ENCODE data around the gene GLRA1. TPM values are rescaled to one million over a fixed set of nuclear protein-coding genes. Genes with fewer than 3 reads are reported as not detected.
"Not testable (repeated sequence)": the region's sequence is repeated elsewhere in the genome, so short reads cannot be mapped to it uniquely, and the experiment has no call there.

GLRA1 gene
- total RNA-seq, 2 donors from 2014 or later = not detected

- no peaks in the 10 kb centered on the region for H3K9me3 ChIP-seq
- H3K27me3 ChIP-seq (replicated peaks; ENCODE audit: insufficient read depth) = no peaks in the 10 kb centered on the region
- TF ChIP-seq CTCF (IDR thresholded peaks at IDR 0.05) = no peak
- H3K36me3 ChIP-seq = no peaks in the 10 kb centered on the region
- H3K27ac ChIP-seq = no peak overlapping the region
- no peak for ATAC-seq (ENCODE audit: insufficient number of reproducible peaks, low FRiP score, low read depth)
- peaks cover 19 to 37% of the 10 kb centered on the region in 2 donors for H3K4me1 ChIP-seq (ENCODE audit: control insufficient read depth in 1 of 2, low read depth in 2 of 2)
- no peak overlapping the region for H3K4me3 ChIP-seq
- DNase-seq (ENCODE audit: low spot score) = no peak
These were observed 25.3 kb downstream of the GLRA1 start for GRCh38 chr5:151899399-151899798.

GRCh38 chr5:151897896-151898295 lies 26.8 kb downstream of the GLRA1 start:
- H3K4me3 ChIP-seq = no peak overlapping the region
- no peak for TF ChIP-seq CTCF (IDR thresholded peaks at IDR 0.05)
- no peaks in the 10 kb centered on the region for H3K27me3 ChIP-seq (replicated peaks; ENCODE audit: insufficient read depth)
- H3K4me1 ChIP-seq (ENCODE audit: control insufficient read depth in 1 of 2, low read depth in 2 of 2) = peaks cover 19 to 36% of the 10 kb centered on the region in 2 donors
- DNase-seq (ENCODE audit: low spot score) (no peak), ATAC-seq (ENCODE audit: insufficient number of reproducible peaks, low FRiP score, low read depth) (no peak)
- H3K36me3 ChIP-seq = no peaks in the 10 kb centered on the region
- H3K27ac ChIP-seq = no peak overlapping the region
- H3K9me3 ChIP-seq = no peaks in the 10 kb centered on the region

- no peaks in the 10 kb centered on the region for H3K27me3 ChIP-seq (replicated peaks; ENCODE audit: insufficient read depth)
- ATAC-seq (ENCODE audit: insufficient number of reproducible peaks, low FRiP score, low read depth) (no peak), DNase-seq (ENCODE audit: low spot score) (no peak)
- H3K4me1 ChIP-seq (ENCODE audit: control insufficient read depth in 1 of 2, low read depth in 2 of 2) = peaks cover 19 to 36% of the 10 kb centered on the region in 2 donors
- no peak for TF ChIP-seq CTCF (IDR thresholded peaks at IDR 0.05)
- no peak overlapping the region for H3K4me3 ChIP-seq
- H3K27ac ChIP-seq = no peak overlapping the region
- H3K9me3 ChIP-seq = no peaks in the 10 kb centered on the region
- H3K36me3 ChIP-seq = no peaks in the 10 kb centered on the region
These were observed 27.6 kb downstream of the GLRA1 start for GRCh38 chr5:151897020-151897552.

- ATAC-seq (ENCODE audit: insufficient number of reproducible peaks, low FRiP score, low read depth) = no peak
- Histone ChIP-seq H3K4me3 (no peak overlapping the region), H3K9me3 (no peaks in the 10 kb centered on the region), H3K27me3 (replicated peaks; ENCODE audit: insufficient read depth) (no peaks in the 10 kb centered on the region), H3K4me1 (ENCODE audit: control insufficient read depth in 1 of 2, low read depth in 2 of 2) (peaks cover 16 to 29% of the 10 kb centered on the region in 2 donors), H3K36me3 (no peaks in the 10 kb centered on the region), H3K27ac (no peak overlapping the region)
- TF ChIP-seq CTCF (IDR thresholded peaks at IDR 0.05) = no peak
- DNase-seq (ENCODE audit: low spot score) = no peak
These were observed 28.5 kb downstream of the GLRA1 start for GRCh38 chr5:151896031-151896691.

GRCh38 chr5:151895660-151896030 lies 29.0 kb downstream of the GLRA1 start:
- no peak for TF ChIP-seq CTCF (IDR thresholded peaks at IDR 0.05)
- no peak for DNase-seq (ENCODE audit: low spot score)
- no peaks in the 10 kb centered on the region for H3K9me3 ChIP-seq
- peaks cover 11 to 23% of the 10 kb centered on the region in 2 donors for H3K4me1 ChIP-seq (ENCODE audit: control insufficient read depth in 1 of 2, low read depth in 2 of 2)
- no peak for ATAC-seq (ENCODE audit: insufficient number of reproducible peaks, low FRiP score, low read depth)
- H3K27me3 ChIP-seq (replicated peaks; ENCODE audit: insufficient read depth) = no peaks in the 10 kb centered on the region
- H3K4me3 ChIP-seq = no peak overlapping the region
- H3K27ac ChIP-seq = no peak overlapping the region
- H3K36me3 ChIP-seq = no peaks in the 10 kb centered on the region

GRCh38 chr5:151893485-151893884 lies 31.2 kb downstream of the GLRA1 start:
- not testable (repeated sequence) for H3K36me3 ChIP-seq; DNase-seq (ENCODE audit: low spot score); H3K27me3 ChIP-seq (replicated peaks; ENCODE audit: insufficient read depth); ATAC-seq (ENCODE audit: insufficient number of reproducible peaks, low FRiP score, low read depth); H3K27ac ChIP-seq; H3K4me3 ChIP-seq; H3K9me3 ChIP-seq
- H3K4me1 ChIP-seq (ENCODE audit: control insufficient read depth in 1 of 2, low read depth in 2 of 2) = peaks cover 8 to 11% of the 10 kb centered on the region in 2 donors

Data from thoracic aorta (tissue), 2 donors.